Natural killer cell (primary cell): ENCODE data around the gene ZFP36L1. TPM values are rescaled to one million over a fixed set of nuclear protein-coding genes. Genes with fewer than 3 reads are reported as not detected.
A peak's percentile ranks its signal among the peaks of the same experiment; 100 is the strongest.

ENCODE experiments used
- ATAC-seq, 3 donors: fragments of 150-1000 bp in 2 of 3; fragments of 200-7000 bp in 1 of 3; cut with Tn5 transposase; 1 replicate in 1 of 3; 2 replicates in 2 of 3; pipeline ENCODE4 v1.10.0; 2021; ENCODE audit warnings: mild to moderate bottlenecking in 2 of 3, moderate library complexity in 2 of 3
- DNase-seq, 2 donors: peaks; one replicate each; pipeline versions ENCODE4 v3.0.0 to v3.0.0-alpha.2; 2013 to 2021; ENCODE audit warnings: mixed read lengths in 1 of 2
- H3K27ac ChIP-seq: one replicate; pipeline ENCODE4 v1.5.1; 2013; ENCODE audit warnings: mild to moderate bottlenecking, low read length
- H3K27me3 ChIP-seq: one replicate; pipeline ENCODE4 v1.6.1; 2013; ENCODE audit warnings: low read length; ENCODE audit not compliant: control insufficient read depth, insufficient read depth
- H3K36me3 ChIP-seq: one replicate; pipeline ENCODE4 v1.6.1; 2013; ENCODE audit warnings: low read length; ENCODE audit not compliant: control insufficient read depth, insufficient read depth
- H3K4me1 ChIP-seq: one replicate; pipeline ENCODE4 v1.6.1; 2013; ENCODE audit warnings: low read length; ENCODE audit not compliant: control insufficient read depth, insufficient read depth
- H3K4me3 ChIP-seq: one replicate; pipeline ENCODE4 v1.5.1; 2013; ENCODE audit warnings: low read length
- H3K9me3 ChIP-seq: one replicate; pipeline ENCODE4 v1.6.1; 2013; ENCODE audit warnings: low read length; ENCODE audit not compliant: control insufficient read depth, insufficient read depth
- H3K27ac Mint-ChIP-seq, 2 donors: one replicate each; pipeline ENCODE4 v1.8.0; 2022; ENCODE audit warnings: mild to moderate bottlenecking in 2 of 2, mixed read lengths in 2 of 2, moderate library complexity in 1 of 2
- H3K27me3 Mint-ChIP-seq, 2 donors: one replicate each; pipeline ENCODE4 v1.8.0; 2022; ENCODE audit warnings: low read depth in 2 of 2, mixed read lengths in 2 of 2
- H3K36me3 Mint-ChIP-seq: one replicate; pipeline ENCODE4 v1.8.0; 2022; ENCODE audit warnings: mixed read lengths
- H3K4me1 Mint-ChIP-seq, 2 donors: one replicate each; pipeline ENCODE4 v1.8.0; 2022; ENCODE audit warnings: mixed read lengths in 2 of 2
- H3K4me3 Mint-ChIP-seq: one replicate; pipeline ENCODE4 v1.8.0; 2022; ENCODE audit warnings: mild to moderate bottlenecking, moderate library complexity, mixed read lengths
- H3K9me3 Mint-ChIP-seq, 2 donors: one replicate each; pipeline ENCODE4 v1.8.0; 2022; ENCODE audit warnings: mixed read lengths in 2 of 2
- CTCF ChIP-seq: fragments of 200-600 bp; IDR thresholded peaks from one replicate; pipeline ENCODE4 v1.8.0; 2022; ENCODE audit warnings: antibody characterized with exemption
- WGBS: methylation state at CpG from one replicate; pipeline ENCODE4 v1.1.7; 2013; ENCODE audit warnings: missing lambda C conversion rate; ENCODE audit not compliant: insufficient coverage; 5-methylcytosine and 5-hydroxymethylcytosine counted together
- intact Hi-C: fragments of 100-400 bp; cut with micrococcal nuclease; formaldehyde crosslinking; loops from one replicate; pipeline ENCODE4 v1.14.2; 2022
- total RNA-seq, 4 donors: library from RNA; stranded (reverse); fragments of 120-200 nt in 1 of 4; gene quantifications; one replicate each; pipeline versions ENCODE4 v1.2.3 to v1.2.4, GENCODE V29; 2013 to 2022

Gene ZFP36L1
- total RNA-seq, 3 donors from 2014 or later (not counting 1 experiment from before 2014, with no cell fraction given): 143 to 167 (median 166) TPM

GRCh38 chr14:68816183-68816942 lies 23.5 kb upstream of the ZFP36L1 start:
- Histone ChIP-seq H3K4me1 (peaks cover 77% of the 10 kb centered on the region), H3K36me3 (no peaks in the 10 kb centered on the region), H3K27ac (peak overlapping the region; percentile 98), H3K4me3 (peak overlapping the region; percentile 32), H3K27me3 (no peaks in the 10 kb centered on the region), H3K9me3 (no peaks in the 10 kb centered on the region)
- Mint-ChIP-seq H3K4me3 (peak overlapping the region; percentile 80), H3K27me3 (no peaks in the 10 kb centered on the region), H3K4me1 (peaks cover 63 to 70% of the 10 kb centered on the region in 2 donors), H3K9me3 (no peaks in the 10 kb centered on the region), H3K36me3 (no peaks in the 10 kb centered on the region), H3K27ac (peak overlapping the region; percentile 91 to 97)
- DNase-seq (peak; percentile 92 to 94), ATAC-seq (peak; percentile 77 to 90 (median 80))
- TF ChIP-seq CTCF: peak; percentile 91
- intact Hi-C loops: loop anchor here (1.0 to 5.0 kb wide), 7 partner anchors 23 to 882 kb away; partner anchors contain the start of gene ZFP36L1
- WGBS: under 1% methylated on average over 82 of the region's 82 CpGs

GRCh38 chr14:68815298-68816182 lies 22.7 kb upstream of the ZFP36L1 start:
- no peaks in the 10 kb centered on the region for H3K36me3 Mint-ChIP-seq
- H3K27ac ChIP-seq: peak overlapping the region; percentile 98
- ATAC-seq (peak; percentile 17 to 42 (median 33)), DNase-seq (peak in 1 of 2 donors; percentile 66)
- intact Hi-C loops: loop anchor here (1.0 to 5.0 kb wide), 8 partner anchors 19 to 881 kb away; partner anchors contain the start of gene ZFP36L1
- peaks cover 69% of the 10 kb centered on the region for H3K4me1 ChIP-seq
- no peak for TF ChIP-seq CTCF
- peak overlapping the region; percentile 32 for H3K4me3 ChIP-seq
- peak overlapping the region; percentile 80 for H3K4me3 Mint-ChIP-seq
- peak overlapping the region; percentile 91 to 97 for H3K27ac Mint-ChIP-seq
- H3K9me3 ChIP-seq: no peaks in the 10 kb centered on the region
- peaks cover 57 to 68% of the 10 kb centered on the region in 2 donors for H3K4me1 Mint-ChIP-seq
- H3K27me3 Mint-ChIP-seq: no peaks in the 10 kb centered on the region
- H3K9me3 Mint-ChIP-seq: no peaks in the 10 kb centered on the region
- 18% methylated on average over 16 of the region's 16 CpGs for WGBS
- no peaks in the 10 kb centered on the region for H3K36me3 ChIP-seq
- no peaks in the 10 kb centered on the region for H3K27me3 ChIP-seq

GRCh38 chr14:68814539-68815297 lies 21.9 kb upstream of the ZFP36L1 start:
- peak in 1 of 2 donors; percentile 80 for DNase-seq
- TF ChIP-seq CTCF: no peak
- peaks cover 49 to 59% of the 10 kb centered on the region in 2 donors for H3K4me1 Mint-ChIP-seq
- Histone ChIP-seq H3K27me3 (no peaks in the 10 kb centered on the region), H3K27ac (peak overlapping the region; percentile 98), H3K4me3 (peak overlapping the region; percentile 32), H3K9me3 (no peaks in the 10 kb centered on the region), H3K4me1 (peaks cover 60% of the 10 kb centered on the region), H3K36me3 (no peaks in the 10 kb centered on the region)
- H3K4me3 Mint-ChIP-seq: peak overlapping the region; percentile 80
- no peaks in the 10 kb centered on the region for H3K27me3 Mint-ChIP-seq
- H3K36me3 Mint-ChIP-seq: no peaks in the 10 kb centered on the region
- no peaks in the 10 kb centered on the region for H3K9me3 Mint-ChIP-seq
- WGBS: 1% methylated on average over 12 of the region's 12 CpGs
- peak overlapping the region; percentile 91 to 97 for H3K27ac Mint-ChIP-seq
- intact Hi-C loops: loop anchor here (1.0 to 5.0 kb wide), 3 partner anchors 18 to 547 kb away; no protein-coding TSS in a partner anchor
- peak; percentile 25 to 54 (median 34) for ATAC-seq
